ENCODE measurements around the gene C1orf35. TPM values are rescaled to one million over a fixed set of nuclear protein-coding genes. Genes with fewer than 3 reads are reported as not detected.

Gene C1orf35
- total and polyA plus RNA-seq, 7 donors = 3.6 to 8.2 (median 5.7) TPM

DNA sequence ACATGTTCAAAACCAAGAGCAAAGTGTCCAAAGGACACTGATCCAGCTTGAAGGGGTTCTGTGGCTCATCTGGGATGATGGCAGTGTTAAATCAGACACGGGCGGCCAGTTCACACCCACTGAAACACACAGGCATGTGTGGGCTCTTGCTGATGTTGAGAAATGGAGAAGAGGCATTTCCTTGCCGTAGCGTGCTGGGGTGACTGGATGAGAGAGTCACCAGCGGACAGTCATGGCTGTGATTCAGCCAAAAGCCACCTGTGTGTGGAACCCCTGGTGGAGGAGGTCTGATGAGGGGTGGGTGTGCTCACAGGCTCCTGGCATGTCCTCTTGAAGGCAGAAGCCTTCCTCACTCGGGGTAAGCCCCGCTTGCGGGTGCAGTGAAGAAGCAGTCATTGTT lies 7.2 kb downstream of the C1orf35 start:
- H3K36me3 ChIP-seq (ENCODE audit: insufficient read depth in 1 of 2, low read depth in 1 of 2) = peaks cover 0 to 47% of the 10 kb centered on the region in 2 donors
- WGBS, 3 donors = 94 to 97% (median 94%) methylated on average over 8 of the region's 8 CpGs

DNA sequence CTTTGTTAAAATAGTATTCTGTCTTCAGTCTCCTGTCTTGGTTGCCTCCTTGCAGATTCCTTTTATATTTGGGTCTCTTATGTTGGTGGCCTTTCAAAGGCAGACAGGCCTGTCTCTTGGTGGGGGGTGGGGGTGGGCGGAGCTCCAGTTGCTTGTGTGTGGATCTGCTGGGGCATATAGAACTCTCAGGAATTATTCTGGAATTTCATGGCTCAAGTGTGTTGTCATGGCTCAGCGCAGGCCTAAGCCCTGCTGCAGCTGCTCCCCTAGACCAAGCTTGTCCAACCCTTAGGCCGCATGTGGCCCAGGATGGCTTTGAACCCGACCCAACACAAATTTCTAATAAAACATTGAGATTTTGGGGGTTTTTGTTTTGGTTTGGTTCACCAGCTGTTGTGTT lies 8.0 kb downstream of the C1orf35 start:
- Histone ChIP-seq H3K36me3 (ENCODE audit: insufficient read depth in 1 of 2, low read depth in 1 of 2) (peaks cover 0 to 39% of the 10 kb centered on the region in 2 donors), H3K4me3 (no peak overlapping the region), H3K9me3 (peaks cover 8% of the 10 kb centered on the region), H3K4me1 (peaks cover 27% of the 10 kb centered on the region), H3K27ac (no peak overlapping the region), H3K27me3 (ENCODE audit: insufficient read depth in 3 of 3, low read length in 2 of 3) (no peaks in the 10 kb centered on the region)
- ATAC-seq (no peak), DNase-seq (peak in 1 of 2 donors; percentile 4)
- 82 to 95% (median 87%) methylated on average over 4 of the region's 4 CpGs for WGBS, 3 donors
- intact Hi-C loops (cut with DNase I) = no loop called here
- TF ChIP-seq, protein P1, sequence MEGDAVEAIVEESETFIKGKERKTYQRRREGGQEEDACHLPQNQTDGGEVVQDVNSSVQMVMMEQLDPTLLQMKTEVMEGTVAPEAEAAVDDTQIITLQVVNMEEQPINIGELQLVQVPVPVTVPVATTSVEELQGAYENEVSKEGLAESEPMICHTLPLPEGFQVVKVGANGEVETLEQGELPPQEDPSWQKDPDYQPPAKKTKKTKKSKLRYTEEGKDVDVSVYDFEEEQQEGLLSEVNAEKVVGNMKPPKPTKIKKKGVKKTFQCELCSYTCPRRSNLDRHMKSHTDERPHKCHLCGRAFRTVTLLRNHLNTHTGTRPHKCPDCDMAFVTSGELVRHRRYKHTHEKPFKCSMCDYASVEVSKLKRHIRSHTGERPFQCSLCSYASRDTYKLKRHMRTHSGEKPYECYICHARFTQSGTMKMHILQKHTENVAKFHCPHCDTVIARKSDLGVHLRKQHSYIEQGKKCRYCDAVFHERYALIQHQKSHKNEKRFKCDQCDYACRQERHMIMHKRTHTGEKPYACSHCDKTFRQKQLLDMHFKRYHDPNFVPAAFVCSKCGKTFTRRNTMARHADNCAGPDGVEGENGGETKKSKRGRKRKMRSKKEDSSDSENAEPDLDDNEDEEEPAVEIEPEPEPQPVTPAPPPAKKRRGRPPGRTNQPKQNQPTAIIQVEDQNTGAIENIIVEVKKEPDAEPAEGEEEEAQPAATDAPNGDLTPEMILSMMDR (IDR thresholded peaks at IDR 0.05) = no peak

More for the DNA sequence above, 7.2 kb downstream of the C1orf35 start:
- no peak overlapping the region for H3K27ac ChIP-seq
- ATAC-seq = no peak
- DNase-seq = peak; percentile 6 to 30
- no peaks in the 10 kb centered on the region for H3K27me3 ChIP-seq (ENCODE audit: insufficient read depth in 3 of 3, low read length in 2 of 3)
- H3K4me1 ChIP-seq = peaks cover 19% of the 10 kb centered on the region
- H3K9me3 ChIP-seq = peaks cover 8% of the 10 kb centered on the region
- TF ChIP-seq, protein P1 (IDR thresholded peaks at IDR 0.05) = no peak
- intact Hi-C loops (cut with DNase I) = no loop called here
- no peak overlapping the region for H3K4me3 ChIP-seq

DNA sequence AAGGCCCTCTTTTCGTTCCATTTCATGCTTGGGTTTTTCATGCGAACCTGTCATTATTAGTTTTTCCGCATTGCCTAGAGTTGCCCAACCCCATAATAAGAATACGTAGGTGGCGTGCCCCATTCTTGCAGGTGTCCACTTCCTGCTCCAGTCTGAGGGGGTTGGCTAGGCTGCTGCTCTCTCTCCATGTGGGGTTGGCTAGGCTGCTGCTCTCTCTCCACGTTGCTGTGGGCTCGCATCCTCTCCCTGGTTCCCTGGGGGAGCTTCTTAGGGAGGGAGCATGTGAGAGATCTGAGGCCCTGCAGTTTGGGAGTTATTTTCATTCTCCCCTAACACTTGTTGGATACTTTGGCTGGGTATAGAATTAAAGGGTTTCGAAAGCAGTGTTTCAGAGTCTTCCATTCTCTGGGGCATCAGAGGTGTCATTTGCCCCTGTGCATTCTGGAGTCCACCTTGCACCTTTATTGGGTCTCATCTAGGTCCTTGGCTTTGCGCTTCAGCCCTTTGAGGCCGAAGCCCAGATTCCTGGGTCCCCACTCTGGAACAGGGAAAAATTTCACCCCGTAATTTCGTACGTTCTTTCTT lies 8.6 kb downstream of the C1orf35 start:
- H3K36me3 ChIP-seq (ENCODE audit: insufficient read depth in 1 of 2, low read depth in 1 of 2) = peaks cover 0 to 33% of the 10 kb centered on the region in 2 donors
- 88 to 96% (median 89%) methylated on average over 13 of the region's 13 CpGs for WGBS, 3 donors

DNA sequence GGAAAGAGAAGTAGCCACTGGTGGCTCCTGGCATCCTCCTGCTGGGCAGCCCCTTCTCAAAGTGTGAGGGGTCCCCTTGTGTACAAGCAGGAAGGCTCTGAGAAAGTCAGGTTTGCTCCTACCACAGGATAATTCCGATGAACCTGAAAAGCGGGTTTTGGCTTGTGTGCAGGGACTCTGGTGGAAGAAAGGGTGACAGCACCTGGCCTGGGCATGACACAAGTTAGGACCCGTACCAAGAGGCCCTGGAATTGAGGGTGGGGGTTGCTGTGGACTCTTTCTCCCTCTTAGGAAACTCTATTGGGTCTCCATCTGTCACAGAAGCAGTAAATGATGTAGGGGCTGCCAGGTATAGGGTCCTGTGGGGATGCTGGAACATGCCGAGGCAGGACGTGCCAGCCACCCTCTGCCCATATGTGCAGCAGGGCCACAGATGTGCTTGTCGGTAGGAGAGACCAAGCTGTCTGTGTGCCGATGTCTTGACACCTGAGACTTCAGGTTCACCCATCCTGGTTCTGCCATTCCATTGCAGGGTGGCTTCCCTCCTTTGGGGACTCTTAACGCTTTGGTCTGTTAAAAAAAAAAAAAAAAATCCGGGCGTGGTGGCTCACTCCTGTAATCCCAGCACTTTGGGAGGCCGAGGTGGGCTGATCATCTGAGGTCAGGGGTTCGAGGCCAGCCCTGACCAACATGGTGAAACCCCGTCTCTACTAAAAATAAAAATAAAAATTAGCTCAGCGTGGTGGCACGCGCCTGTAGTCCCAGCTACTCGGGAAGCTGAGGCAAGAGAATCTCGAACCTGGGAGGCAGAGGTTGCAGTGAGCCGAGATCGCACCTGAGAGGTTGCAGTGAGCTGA lies 9.8 kb downstream of the C1orf35 start:
- intact Hi-C loops (cut with DNase I) = no loop called here
- 95 to 97% (median 96%) methylated on average over 20 of the region's 20 CpGs for WGBS, 3 donors
- Histone ChIP-seq H3K9me3 (peaks cover 8% of the 10 kb centered on the region), H3K27me3 (ENCODE audit: insufficient read depth in 3 of 3, low read length in 2 of 3) (no peaks in the 10 kb centered on the region), H3K4me1 (peaks cover 46% of the 10 kb centered on the region), H3K27ac (no peak overlapping the region), H3K36me3 (ENCODE audit: insufficient read depth in 1 of 2, low read depth in 1 of 2) (peaks cover 0 to 24% of the 10 kb centered on the region in 2 donors), H3K4me3 (no peak overlapping the region)
- TF ChIP-seq, protein P1 (IDR thresholded peaks at IDR 0.05) = no peak
- no peak for ATAC-seq
- peak in 1 of 2 donors; percentile 25 for DNase-seq

More for the DNA sequence above, 8.6 kb downstream of the C1orf35 start:
- intact Hi-C loops (cut with DNase I) = no loop called here
- Histone ChIP-seq H3K9me3 (peaks cover 8% of the 10 kb centered on the region), H3K4me1 (peaks cover 33% of the 10 kb centered on the region), H3K4me3 (no peak overlapping the region), H3K27ac (no peak overlapping the region), H3K27me3 (ENCODE audit: insufficient read depth in 3 of 3, low read length in 2 of 3) (no peaks in the 10 kb centered on the region)
- DNase-seq (peak in 1 of 2 donors; percentile 19), ATAC-seq (no peak)
- TF ChIP-seq, protein P1 (IDR thresholded peaks at IDR 0.05) = no peak

All from psoas muscle (tissue), 8 donors.